B cell (primary cell): Measurements from ENCODE around the gene MCAM. TPM values are rescaled to one million over a fixed set of nuclear protein-coding genes. Genes with fewer than 3 reads are reported as not detected.

Source experiments
- ATAC-seq: fragments of 200-7000 bp; cut with Tn5 transposase; one replicate; pipeline ENCODE4 v1.10.0; 2021; ENCODE audit warnings: low read depth, mild to moderate bottlenecking, moderate number of reproducible peaks, moderate library complexity
- CTCF ChIA-PET: fragments of 350-600 bp; sonication (Branson Sonifier 250); formaldehyde crosslinking; loops from one replicate; lab custom pipeline; 2021; ENCODE audit warnings: antibody characterized with exemption, inconsistent platforms; lab: Charles Lee
- POLR2A ChIA-PET: fragments of 350-600 bp; sonication (Branson Sonifier 250); formaldehyde crosslinking; loops from one replicate; lab custom pipeline; 2021; ENCODE audit warnings: antibody characterized with exemption; lab: Charles Lee
- DNase-seq: peaks from one replicate; pipeline ENCODE4 v3.0.0; 2013
- H2AFZ ChIP-seq: 2 replicates; pipeline ENCODE4 v1.6.1; 2012; ENCODE audit warnings: mild to moderate bottlenecking, low read depth, low read length; ENCODE audit not compliant: insufficient read depth, poor library complexity, severe bottlenecking
- H3K27ac ChIP-seq, 2 donors: 1 replicate in 1 of 2; 2 replicates in 1 of 2; pipeline ENCODE4 v1.5.1; 2012 to 2013; ENCODE audit warnings: low read length in 2 of 2, mild to moderate bottlenecking in 2 of 2, moderate library complexity in 1 of 2
- H3K27me3 ChIP-seq, 4 experiments: fragments of 200-600 bp in 1 of 4; sonication (generic) in 1 of 4; replicated peaks in 1 of 4; 1 replicate in 2 of 4; 2 replicates in 2 of 4; pipeline versions ENCODE4 v1.6.1 to v1.7.0; 2013 to 2016; ENCODE audit warnings: low read length in 3 of 4, mild to moderate bottlenecking in 2 of 4, mixed read lengths in 1 of 4, moderate library complexity in 1 of 4; ENCODE audit not compliant: insufficient read depth in 4 of 4, control insufficient read depth in 3 of 4; ENCODE audit errors: control extremely low read depth in 1 of 4
- H3K36me3 ChIP-seq, 2 experiments: replicated peaks in 1 of 2; 1 replicate in 1 of 2; 2 replicates in 1 of 2; pipeline versions ENCODE4 v1.6.1 to v1.7.1; 2013; ENCODE audit warnings: low read length in 1 of 2; ENCODE audit not compliant: insufficient read depth in 2 of 2, control insufficient read depth in 1 of 2; ENCODE audit errors: control extremely low read depth in 1 of 2, extremely low read depth in 1 of 2
- H3K4me1 ChIP-seq, 2 donors: fragments of 200-600 bp in 1 of 2; sonication (generic) in 1 of 2; 1 replicate in 1 of 2; 2 replicates in 1 of 2; pipeline versions ENCODE4 v1.5.1 to v1.6.1; 2013 to 2017; ENCODE audit warnings: low read length in 2 of 2; ENCODE audit not compliant: control insufficient read depth in 2 of 2, insufficient read depth in 2 of 2
- H3K4me2 ChIP-seq: replicated peaks from 2 replicates; pipeline ENCODE3; 2012; ENCODE audit warnings: mild to moderate bottlenecking, low read depth, low read length; ENCODE audit not compliant: poor library complexity, severe bottlenecking
- H3K4me3 ChIP-seq, 5 experiments: fragments of 200-600 bp in 1 of 5; sonication (generic) in 1 of 5; 1 replicate in 3 of 5; 2 replicates in 2 of 5; pipeline versions ENCODE4 v1.5.1 to v1.7.0; 2011 to 2016; ENCODE audit warnings: low read length in 4 of 5, mild to moderate bottlenecking in 4 of 5, low read depth in 2 of 5, control low read depth in 1 of 5, moderate library complexity in 1 of 5; ENCODE audit not compliant: insufficient read depth in 1 of 5; ENCODE audit errors: control extremely low read depth in 1 of 5, extremely low read depth in 1 of 5
- H3K79me2 ChIP-seq: fragments of 200-600 bp; sonication (generic); one replicate; pipeline ENCODE4 v1.6.0; 2016; ENCODE audit warnings: low read length; ENCODE audit not compliant: control insufficient read depth, insufficient read depth
- H3K9ac ChIP-seq: fragments of 200-600 bp; sonication (generic); 2 replicates; pipeline ENCODE4 v1.6.1; 2017; ENCODE audit warnings: mild to moderate bottlenecking, low read length, moderate library complexity
- H3K9me3 ChIP-seq, 3 donors: one replicate each; pipeline versions ENCODE4 v1.6.1 to v1.7.1; 2013; ENCODE audit warnings: low read length in 2 of 3; ENCODE audit not compliant: control insufficient read depth in 2 of 3, insufficient read depth in 1 of 3; ENCODE audit errors: control extremely low read depth in 1 of 3
- H4K20me1 ChIP-seq: 2 replicates; pipeline ENCODE4 v1.6.0; 2012; ENCODE audit warnings: mild to moderate bottlenecking, low read length; ENCODE audit not compliant: insufficient read depth, control insufficient read depth, poor library complexity, severe bottlenecking
- H3K27ac Mint-ChIP-seq: one replicate; pipeline ENCODE4 v1.8.0; 2021; ENCODE audit warnings: mixed read lengths
- H3K27me3 Mint-ChIP-seq: one replicate; pipeline ENCODE4 v1.8.0; 2021; ENCODE audit warnings: mixed read lengths
- H3K4me1 Mint-ChIP-seq: one replicate; pipeline ENCODE4 v1.8.0; 2021; ENCODE audit warnings: mixed read lengths
- H3K4me3 Mint-ChIP-seq: one replicate; pipeline ENCODE4 v1.8.0; 2021; ENCODE audit warnings: mixed read lengths
- H3K9me3 Mint-ChIP-seq: one replicate; pipeline ENCODE4 v1.8.0; 2022; ENCODE audit warnings: mixed read lengths; ENCODE audit not compliant: insufficient read depth
- EZH2 ChIP-seq: IDR thresholded peaks from 2 replicates; pipeline ENCODE4 v1.6.1; 2012; ENCODE audit warnings: borderline replicate concordance, low read depth, mild to moderate bottlenecking, moderate library complexity, low read length; ENCODE audit not compliant: insufficient read depth, poor library complexity, severe bottlenecking
- WGBS: methylation state at CpG from one replicate; pipeline ENCODE4 v1.1.5; 2013; ENCODE audit warnings: missing lambda C conversion rate; ENCODE audit not compliant: insufficient coverage; 5-methylcytosine and 5-hydroxymethylcytosine counted together
- intact Hi-C: fragments of 100-400 bp; cut with micrococcal nuclease; formaldehyde crosslinking; loops from one replicate; pipeline ENCODE4 v1.10.0; 2022
- polyA plus RNA-seq: library from polyadenylated mRNA; depleted of rRNA; stranded (reverse); fragments of >200 nt; gene quantifications from 2 replicates; pipeline ENCODE4 v1.2.3, GENCODE V29; 2012
- total RNA-seq, 2 donors: library from RNA; stranded (reverse); fragments of 120-200 nt in 1 of 2; gene quantifications; 1 replicate in 1 of 2; 2 replicates in 1 of 2; pipeline versions ENCODE4 v1.2.3 to v1.2.4, GENCODE V29; 2013 to 2022
- TF ChIP-seq, protein P1 (sequence below): fragments of 200-600 bp; IDR thresholded peaks from one replicate; pipeline ENCODE4 v1.8.0; 2022; ENCODE audit warnings: antibody characterized with exemption, mild to moderate bottlenecking

The MCAM gene
- total and polyA plus RNA-seq, 2 donors (not counting 1 experiment from before 2014, with no cell fraction given), result 0.42 to 1.1 TPM

DNA sequence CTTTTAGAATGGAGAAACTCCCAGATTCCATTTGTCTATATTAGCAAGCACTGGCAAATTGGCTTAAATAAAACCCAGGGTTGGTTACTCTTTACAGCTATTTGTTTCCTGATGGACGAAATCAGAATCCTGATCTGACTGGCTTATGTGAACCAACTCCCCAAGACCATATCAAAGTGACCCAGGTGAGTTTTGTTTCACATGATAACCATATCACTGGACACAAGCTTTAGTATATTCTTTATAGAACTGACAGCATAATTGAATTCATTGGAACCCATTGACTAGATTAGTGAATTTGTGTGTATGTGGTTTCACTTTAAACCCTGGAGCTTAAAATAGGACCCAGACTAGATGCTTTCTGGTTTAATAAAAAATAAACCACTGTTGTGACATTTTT lies 39.3 kb downstream of the MCAM start:
- Histone ChIP-seq H3K4me2 (no peak overlapping the region), H2AFZ (no peak overlapping the region), H3K36me3 (peaks cover 16 to 57% of the 10 kb centered on the region in 2 experiments), H3K79me2 (peaks cover 7% of the 10 kb centered on the region), H3K27ac (no peak overlapping the region), H3K9me3 (no peaks in the 10 kb centered on the region), H4K20me1 (no peaks in the 10 kb centered on the region), H3K4me1 (no peaks in the 10 kb centered on the region), H3K4me3 (no peak overlapping the region), H3K27me3 (no peaks in the 10 kb centered on the region), H3K9ac (no peak overlapping the region)
- POLR2A ChIA-PET, result no interaction called here
- Mint-ChIP-seq H3K4me3 (no peak overlapping the region), H3K27me3 (no peaks in the 10 kb centered on the region), H3K27ac (no peak overlapping the region), H3K4me1 (no peaks in the 10 kb centered on the region), H3K9me3 (no peaks in the 10 kb centered on the region)
- CTCF ChIA-PET, result interaction anchor here (1.8 to 2.1 kb wide), 2 partner anchors 45 to 78 kb away, joined by 4 to 8 read pairs; no protein-coding TSS in a partner anchor
- intact Hi-C loops, result no loop called here
- TF ChIP-seq, protein P1, sequence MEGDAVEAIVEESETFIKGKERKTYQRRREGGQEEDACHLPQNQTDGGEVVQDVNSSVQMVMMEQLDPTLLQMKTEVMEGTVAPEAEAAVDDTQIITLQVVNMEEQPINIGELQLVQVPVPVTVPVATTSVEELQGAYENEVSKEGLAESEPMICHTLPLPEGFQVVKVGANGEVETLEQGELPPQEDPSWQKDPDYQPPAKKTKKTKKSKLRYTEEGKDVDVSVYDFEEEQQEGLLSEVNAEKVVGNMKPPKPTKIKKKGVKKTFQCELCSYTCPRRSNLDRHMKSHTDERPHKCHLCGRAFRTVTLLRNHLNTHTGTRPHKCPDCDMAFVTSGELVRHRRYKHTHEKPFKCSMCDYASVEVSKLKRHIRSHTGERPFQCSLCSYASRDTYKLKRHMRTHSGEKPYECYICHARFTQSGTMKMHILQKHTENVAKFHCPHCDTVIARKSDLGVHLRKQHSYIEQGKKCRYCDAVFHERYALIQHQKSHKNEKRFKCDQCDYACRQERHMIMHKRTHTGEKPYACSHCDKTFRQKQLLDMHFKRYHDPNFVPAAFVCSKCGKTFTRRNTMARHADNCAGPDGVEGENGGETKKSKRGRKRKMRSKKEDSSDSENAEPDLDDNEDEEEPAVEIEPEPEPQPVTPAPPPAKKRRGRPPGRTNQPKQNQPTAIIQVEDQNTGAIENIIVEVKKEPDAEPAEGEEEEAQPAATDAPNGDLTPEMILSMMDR, result no peak
- TF ChIP-seq EZH2, result no peak
- no peak for ATAC-seq
- DNase-seq, result no peak
- no CpG with 5 or more reads among the region's 1 CpG for WGBS

DNA sequence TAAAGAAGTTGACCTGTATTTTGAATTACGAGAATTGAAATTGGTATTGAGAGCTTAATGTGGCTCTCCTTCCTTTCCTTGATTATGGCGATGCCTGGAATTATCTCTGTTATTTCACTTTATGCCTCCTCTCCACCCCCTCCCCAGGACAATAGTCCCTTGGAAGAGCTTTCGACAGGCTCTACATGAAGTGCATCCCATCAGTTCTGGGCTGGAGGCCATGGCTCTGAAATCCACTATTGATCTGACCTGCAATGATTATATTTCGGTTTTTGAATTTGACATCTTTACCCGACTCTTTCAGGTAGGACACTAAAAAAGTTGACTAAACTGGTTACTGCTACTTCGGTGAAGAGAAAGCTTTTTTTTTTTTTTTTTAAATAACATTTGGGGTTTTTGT lies 43.2 kb downstream of the MCAM start:
- 95% methylated on average over 2 of the region's 6 CpGs for WGBS
- CTCF ChIA-PET, result interaction anchor here (1.0 to 1.6 kb wide), 3 partner anchors 11 to 82 kb away, joined by 3 to 9 read pairs (median 4); no protein-coding TSS in a partner anchor
- Histone ChIP-seq H3K9me3 (no peaks in the 10 kb centered on the region), H3K9ac (no peak overlapping the region), H3K79me2 (peaks cover 18% of the 10 kb centered on the region), H2AFZ (no peak overlapping the region), H3K27ac (no peak overlapping the region), H3K4me3 (no peak overlapping the region), H3K27me3 (no peaks in the 10 kb centered on the region), H3K4me1 (no peaks in the 10 kb centered on the region), H3K36me3 (peaks cover 9 to 42% of the 10 kb centered on the region in 2 experiments), H3K4me2 (no peak overlapping the region), H4K20me1 (no peaks in the 10 kb centered on the region)
- Mint-ChIP-seq H3K27me3 (no peaks in the 10 kb centered on the region), H3K4me3 (no peak overlapping the region), H3K27ac (no peak overlapping the region), H3K9me3 (no peaks in the 10 kb centered on the region), H3K4me1 (no peaks in the 10 kb centered on the region)
- ATAC-seq (no peak), DNase-seq (no peak)
- TF ChIP-seq, protein P1, result no peak
- TF ChIP-seq EZH2, result no peak
- POLR2A ChIA-PET, result interaction anchor here (0.9 kb wide), 1 partner anchor 14 kb away, joined by 6 read pairs; no protein-coding TSS in a partner anchor
- intact Hi-C loops, result no loop called here
